HEK293 (cell line): Measurements from ENCODE around the gene NFE2L1.
A peak's percentile ranks its signal among the peaks of the same experiment; 100 is the strongest.

ENCODE experiments used
- CTCF ChIP-seq: fragments of 450-650 bp; formaldehyde crosslinking; IDR thresholded peaks from 2 replicates; pipeline ENCODE4 v1.5.1; 2016; ENCODE audit warnings: missing biosample characterization, missing genetic modification characterization
- WT1 ChIP-seq: fragments of 450-650 bp; formaldehyde crosslinking; IDR thresholded peaks from 2 replicates; pipeline ENCODE4 v1.5.1; 2016; ENCODE audit warnings: missing biosample characterization, missing genetic modification characterization
- ZBTB11 ChIP-seq: fragments of 450-650 bp; formaldehyde crosslinking; conservative IDR thresholded peaks from 2 replicates; pipeline ENCODE4 v1.5.1; 2016; ENCODE audit warnings: low read depth, missing biosample characterization, missing genetic modification characterization
- ZFP41 ChIP-seq: fragments of 450-650 bp; formaldehyde crosslinking; IDR thresholded peaks from 2 replicates; pipeline ENCODE4 v1.5.1; 2016; ENCODE audit warnings: missing biosample characterization, missing genetic modification characterization, borderline replicate concordance
- ZFP69B ChIP-seq: fragments of 450-650 bp; formaldehyde crosslinking; IDR thresholded peaks from 2 replicates; pipeline ENCODE4 v1.5.1; 2016; ENCODE audit warnings: missing biosample characterization, missing genetic modification characterization
- ZNF221 ChIP-seq: fragments of 450-650 bp; formaldehyde crosslinking; IDR thresholded peaks from 2 replicates; pipeline ENCODE4 v1.5.1; 2017; ENCODE audit warnings: missing biosample characterization, missing genetic modification characterization, borderline replicate concordance
- ZNF398 ChIP-seq: fragments of 450-650 bp; formaldehyde crosslinking; IDR thresholded peaks from 2 replicates; pipeline ENCODE4 v1.5.1; 2017; ENCODE audit warnings: missing biosample characterization, missing genetic modification characterization
- ZSCAN16 ChIP-seq: fragments of 450-650 bp; formaldehyde crosslinking; IDR thresholded peaks from 2 replicates; pipeline ENCODE4 v1.5.1; 2016; ENCODE audit warnings: missing biosample characterization, missing genetic modification characterization

- TF ChIP-seq ZFP41 (tag by site-specific recombination) (no peak), CTCF (peak; percentile 39; the same call in 1 of the 2 replicates), ZBTB11 (tag by site-specific recombination) (no peak), WT1 (no peak), ZFP69B (tag by site-specific recombination) (no peak), ZNF398 (tag by site-specific recombination) (no peak), ZNF221 (no peak), ZSCAN16 (tag by site-specific recombination) (no peak)
Observed at GRCh38 chr17:48012151-48012520, 36.0 kb upstream of the NFE2L1 start.
